Loucy (cell line): ENCODE measurements around the gene L3HYPDH.

Experiments used
- H2AFZ ChIP-seq: fragments of 200-600 bp; sonication (generic); 2 replicates; pipeline ENCODE4 v1.6.0; 2016; ENCODE audit warnings: antibody characterized with exemption, mild to moderate bottlenecking, low read length, moderate library complexity
- H3F3A ChIP-seq: fragments of 200-600 bp; 2 replicates; pipeline ENCODE4 v1.6.0; 2016; ENCODE audit warnings: antibody characterized with exemption, low read depth, mild to moderate bottlenecking
- H3K27me3 ChIP-seq: fragments of 200-600 bp; sonication (generic); 2 replicates; pipeline ENCODE4 v1.6.1; 2014; ENCODE audit warnings: low read length, mild to moderate bottlenecking; ENCODE audit not compliant: insufficient read depth, poor library complexity, severe bottlenecking
- H3K36me3 ChIP-seq: fragments of 200-600 bp; sonication (generic); 2 replicates; pipeline ENCODE4 v1.6.1; 2016; ENCODE audit warnings: low read length; ENCODE audit not compliant: insufficient read depth
- H3K4me1 ChIP-seq: fragments of 200-600 bp; sonication (generic); 2 replicates; pipeline ENCODE4 v1.5.1; 2014; ENCODE audit warnings: low read length, mild to moderate bottlenecking; ENCODE audit not compliant: insufficient read depth, poor library complexity, severe bottlenecking
- H3K4me2 ChIP-seq: fragments of 200-600 bp; sonication (generic); 2 replicates; pipeline ENCODE4 v1.6.0; 2014; ENCODE audit warnings: antibody characterized with exemption, low read length, low read depth, mild to moderate bottlenecking; ENCODE audit not compliant: poor library complexity, severe bottlenecking
- H3K4me3 ChIP-seq: fragments of 200-600 bp; sonication (generic); 2 replicates; pipeline ENCODE4 v1.5.1; 2014; ENCODE audit warnings: low read length, mild to moderate bottlenecking, mixed read lengths; ENCODE audit not compliant: poor library complexity, severe bottlenecking
- H3K79me2 ChIP-seq: fragments of 200-600 bp; sonication (generic); 2 replicates; pipeline ENCODE4 v1.6.1; 2014; ENCODE audit warnings: low read length; ENCODE audit not compliant: insufficient read depth
- H3K9ac ChIP-seq: fragments of 200-600 bp; sonication (generic); 2 replicates; pipeline ENCODE4 v1.6.0; 2014; ENCODE audit warnings: mild to moderate bottlenecking, low read depth, low read length, moderate library complexity; ENCODE audit not compliant: poor library complexity, severe bottlenecking
- H3K9me2 ChIP-seq: fragments of 200-600 bp; sonication (generic); replicated peaks from 2 replicates; pipeline ENCODE4 v1.6.1; 2016; ENCODE audit warnings: low read depth, low read length, mixed read lengths
- H3K9me3 ChIP-seq: fragments of 200-600 bp; sonication (generic); 2 replicates; pipeline ENCODE4 v1.6.1; 2014; ENCODE audit warnings: mild to moderate bottlenecking, antibody characterized with exemption, low read length, low read depth; ENCODE audit not compliant: insufficient read depth
- H4K20me1 ChIP-seq: fragments of 200-600 bp; sonication (generic); 2 replicates; pipeline ENCODE4 v1.6.0; 2014; ENCODE audit warnings: antibody characterized with exemption, low read length, mild to moderate bottlenecking; ENCODE audit not compliant: insufficient read depth, poor library complexity, severe bottlenecking
- EZH2phosphoT487 ChIP-seq: fragments of 200-600 bp; IDR thresholded peaks from 2 replicates; pipeline ENCODE4 v1.6.1; 2018; ENCODE audit warnings: antibody characterized with exemption, mild to moderate bottlenecking, moderate library complexity, borderline replicate concordance
- TF ChIP-seq, protein P1 (sequence below): fragments of 200-600 bp; sonication (generic); conservative IDR thresholded peaks from 2 replicates; pipeline ENCODE4 v1.5.1; 2014; ENCODE audit warnings: mild to moderate bottlenecking, antibody characterized with exemption, low read length

L3HYPDH gene

DNA sequence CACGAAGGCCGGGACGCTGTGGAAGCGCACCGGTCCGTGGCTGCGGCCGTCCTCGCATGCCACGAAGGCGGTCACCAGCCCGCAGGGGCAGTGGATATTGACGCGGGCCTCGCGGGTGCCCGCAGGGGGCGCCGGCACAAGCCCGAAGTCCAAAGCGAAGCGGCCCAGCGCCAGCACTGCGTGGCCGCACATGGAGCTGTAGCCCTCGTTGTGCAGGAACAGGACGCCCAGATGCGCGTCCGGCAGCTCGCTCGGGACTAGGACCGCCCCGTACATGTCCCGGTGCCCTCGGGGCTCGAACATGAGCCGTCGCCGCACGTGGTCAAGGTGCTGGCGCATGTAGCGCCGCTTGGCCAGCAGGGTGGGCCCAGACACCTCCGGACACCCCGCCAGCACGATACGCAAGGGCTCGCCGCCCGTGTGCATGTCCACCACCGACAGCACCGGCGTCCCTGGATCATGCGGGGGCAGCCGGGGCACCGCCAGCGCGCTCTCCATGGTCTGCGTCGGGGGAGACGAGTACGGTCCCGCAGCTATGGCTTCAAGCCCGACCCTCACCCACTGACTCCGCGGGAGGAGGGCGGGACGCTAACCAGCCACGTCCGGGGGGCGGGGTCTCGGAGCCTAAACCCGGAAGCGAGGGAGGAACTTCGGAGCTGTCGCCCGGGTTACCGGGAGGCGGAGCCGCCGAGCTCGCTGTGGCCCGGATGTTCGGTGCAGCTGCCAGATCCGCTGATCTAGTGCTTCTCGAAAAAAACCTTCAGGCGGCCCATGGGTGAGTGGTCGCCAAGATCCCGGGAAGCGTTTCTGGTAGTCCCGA is at the start of gene L3HYPDH, which contains the start of gene JKAMP:
L3HYPDH (minus strand) TSS at position 590 of the 820 bp plus-strand sequence; CDS start at position 498, 92 bp downstream.
JKAMP (plus strand) TSS at position 699 of the 820 bp plus-strand sequence; CDS start at position 772, 73 bp downstream.
- peaks cover 37% of the 10 kb centered on the region for H3K79me2 ChIP-seq
- H3K9me3 ChIP-seq = no peaks in the 10 kb centered on the region

GRCh38 chr14:59532419-59532818 is 48.2 kb upstream of the L3HYPDH start:
- H3K4me2 ChIP-seq = no peak overlapping the region
- TF ChIP-seq, protein P1, sequence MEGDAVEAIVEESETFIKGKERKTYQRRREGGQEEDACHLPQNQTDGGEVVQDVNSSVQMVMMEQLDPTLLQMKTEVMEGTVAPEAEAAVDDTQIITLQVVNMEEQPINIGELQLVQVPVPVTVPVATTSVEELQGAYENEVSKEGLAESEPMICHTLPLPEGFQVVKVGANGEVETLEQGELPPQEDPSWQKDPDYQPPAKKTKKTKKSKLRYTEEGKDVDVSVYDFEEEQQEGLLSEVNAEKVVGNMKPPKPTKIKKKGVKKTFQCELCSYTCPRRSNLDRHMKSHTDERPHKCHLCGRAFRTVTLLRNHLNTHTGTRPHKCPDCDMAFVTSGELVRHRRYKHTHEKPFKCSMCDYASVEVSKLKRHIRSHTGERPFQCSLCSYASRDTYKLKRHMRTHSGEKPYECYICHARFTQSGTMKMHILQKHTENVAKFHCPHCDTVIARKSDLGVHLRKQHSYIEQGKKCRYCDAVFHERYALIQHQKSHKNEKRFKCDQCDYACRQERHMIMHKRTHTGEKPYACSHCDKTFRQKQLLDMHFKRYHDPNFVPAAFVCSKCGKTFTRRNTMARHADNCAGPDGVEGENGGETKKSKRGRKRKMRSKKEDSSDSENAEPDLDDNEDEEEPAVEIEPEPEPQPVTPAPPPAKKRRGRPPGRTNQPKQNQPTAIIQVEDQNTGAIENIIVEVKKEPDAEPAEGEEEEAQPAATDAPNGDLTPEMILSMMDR = no peak
- no peak for TF ChIP-seq EZH2phosphoT487
- H3K9me3 ChIP-seq = no peaks in the 10 kb centered on the region
- H3K79me2 ChIP-seq = no peaks in the 10 kb centered on the region
- H3K9ac ChIP-seq = no peak overlapping the region
- H3F3A ChIP-seq = no peaks in the 10 kb centered on the region
- H4K20me1 ChIP-seq = no peaks in the 10 kb centered on the region
- no peak overlapping the region for H2AFZ ChIP-seq
- H3K4me1 ChIP-seq = no peaks in the 10 kb centered on the region
- H3K4me3 ChIP-seq = no peak overlapping the region
- no peaks in the 10 kb centered on the region for H3K27me3 ChIP-seq
- no peaks in the 10 kb centered on the region for H3K36me3 ChIP-seq
- no peaks in the 10 kb centered on the region for H3K9me2 ChIP-seq

More for the DNA sequence above, at the start of gene L3HYPDH, which contains the start of gene JKAMP:
- Histone ChIP-seq H3K4me1 (peaks cover 42% of the 10 kb centered on the region), H3K27me3 (no peaks in the 10 kb centered on the region), H3K4me3 (peak within 1 kb of the TSS; percentile 88), H3K9me2 (no peaks in the 10 kb centered on the region), H2AFZ (peak within 1 kb of the TSS; percentile 95), H4K20me1 (peaks cover 27% of the 10 kb centered on the region), H3K36me3 (no peaks in the 10 kb centered on the region), H3K9ac (peak within 1 kb of the TSS; percentile 89), H3K4me2 (peak within 1 kb of the TSS; percentile 92), H3F3A (no peaks in the 10 kb centered on the region)
- TF ChIP-seq EZH2phosphoT487 = no peak
- TF ChIP-seq, protein P1 = peak; percentile 73

- TF ChIP-seq, protein P1 = no peak
- TF ChIP-seq EZH2phosphoT487 = no peak
- Histone ChIP-seq H4K20me1 (no peaks in the 10 kb centered on the region), H3K9me3 (no peaks in the 10 kb centered on the region)
Observed at GRCh38 chr14:59530349-59530748, 46.1 kb upstream of the L3HYPDH start.

More at GRCh38 chr14:59530349-59530748, 46.1 kb upstream of the L3HYPDH start:
- Histone ChIP-seq H2AFZ (no peak overlapping the region), H3K4me2 (no peak overlapping the region), H3K9me2 (no peaks in the 10 kb centered on the region), H3K4me3 (no peak overlapping the region), H3K9ac (no peak overlapping the region), H3K27me3 (no peaks in the 10 kb centered on the region), H3K36me3 (no peaks in the 10 kb centered on the region), H3K79me2 (no peaks in the 10 kb centered on the region), H3K4me1 (no peaks in the 10 kb centered on the region), H3F3A (no peaks in the 10 kb centered on the region)
